Peyer's patch (tissue), 4 donors: ENCODE results near the gene RPL41. TPM values are rescaled to one million over a fixed set of nuclear protein-coding genes. Genes with fewer than 3 reads are reported as not detected.

Source experiments
- DNase-seq, 3 donors: peaks; one replicate each; pipeline ENCODE4 v3.0.0-alpha.2; 2017 to 2019
- H3K27ac ChIP-seq, 4 donors: fragments of 200-600 bp; sonication (generic); one replicate each; pipeline ENCODE4 v1.5.1; 2016 to 2019
- H3K27me3 ChIP-seq, 2 donors: fragments of 200-600 bp; sonication (generic); one replicate each; pipeline ENCODE4 v1.5.1; 2019
- H3K36me3 ChIP-seq, 3 donors: fragments of 200-600 bp; sonication (generic); one replicate each; pipeline ENCODE4 v1.5.1; 2016 to 2019
- H3K4me1 ChIP-seq, 4 donors: fragments of 200-600 bp; sonication (generic); one replicate each; pipeline ENCODE4 v1.5.1; 2016 to 2019
- H3K4me3 ChIP-seq, 4 donors: fragments of 200-600 bp; sonication (generic); 1 replicate in 3 of 4; 2 replicates in 1 of 4; pipeline ENCODE4 v1.5.1; 2016 to 2019; ENCODE audit warnings: mild to moderate bottlenecking in 1 of 4
- H3K9me3 ChIP-seq, 4 donors: fragments of 200-600 bp; sonication (generic); one replicate each; pipeline ENCODE4 v1.5.1; 2016 to 2019; ENCODE audit warnings: mild to moderate bottlenecking in 1 of 4
- POLR2A ChIP-seq, 2 donors: fragments of 450-650 bp; IDR thresholded peaks; one replicate each; pipeline ENCODE4 v1.5.1; 2017; ENCODE audit warnings: antibody characterized with exemption in 2 of 2, mild to moderate bottlenecking in 2 of 2, moderate library complexity in 2 of 2
- total RNA-seq, 4 donors: library from RNA; depleted of rRNA; stranded (reverse); fragments of >200 nt; gene quantifications; one replicate each; pipeline ENCODE4 v1.1.0, GENCODE V29; 2016
- TF ChIP-seq, protein P1 (sequence below), 6 experiments: fragments of 450-650 bp in 4 of 6; fragments of 200-600 bp in 2 of 6; sonication (generic) in 1 of 6; IDR thresholded peaks; one replicate each; pipeline ENCODE4 v1.5.1; 2017 to 2019; ENCODE audit warnings: antibody characterized with exemption in 6 of 6, mild to moderate bottlenecking in 3 of 6, moderate library complexity in 1 of 6

RPL41 gene
- total RNA-seq, 4 donors from 2014 or later, result 1,852 to 2,996 (median 2,194) TPM

GRCh38 chr12:56078931-56079722 is 37.3 kb upstream of the RPL41 start:
- Histone ChIP-seq H3K4me1 (peaks cover 0 to 18% (median 3%) of the 10 kb centered on the region in 4 donors), H3K4me3 (peak overlapping the region; percentile 45 to 94 (median 64)), H3K27ac (peak overlapping the region; percentile 50 to 99 (median 94)), H3K27me3 (no peaks in the 10 kb centered on the region), H3K9me3 (no peaks in the 10 kb centered on the region), H3K36me3 (peaks cover 0 to 8% (median 0%) of the 10 kb centered on the region in 3 donors)
- peak; percentile 54 to 57 for TF ChIP-seq POLR2A (IDR thresholded peaks at IDR 0.05)
- TF ChIP-seq, protein P1, sequence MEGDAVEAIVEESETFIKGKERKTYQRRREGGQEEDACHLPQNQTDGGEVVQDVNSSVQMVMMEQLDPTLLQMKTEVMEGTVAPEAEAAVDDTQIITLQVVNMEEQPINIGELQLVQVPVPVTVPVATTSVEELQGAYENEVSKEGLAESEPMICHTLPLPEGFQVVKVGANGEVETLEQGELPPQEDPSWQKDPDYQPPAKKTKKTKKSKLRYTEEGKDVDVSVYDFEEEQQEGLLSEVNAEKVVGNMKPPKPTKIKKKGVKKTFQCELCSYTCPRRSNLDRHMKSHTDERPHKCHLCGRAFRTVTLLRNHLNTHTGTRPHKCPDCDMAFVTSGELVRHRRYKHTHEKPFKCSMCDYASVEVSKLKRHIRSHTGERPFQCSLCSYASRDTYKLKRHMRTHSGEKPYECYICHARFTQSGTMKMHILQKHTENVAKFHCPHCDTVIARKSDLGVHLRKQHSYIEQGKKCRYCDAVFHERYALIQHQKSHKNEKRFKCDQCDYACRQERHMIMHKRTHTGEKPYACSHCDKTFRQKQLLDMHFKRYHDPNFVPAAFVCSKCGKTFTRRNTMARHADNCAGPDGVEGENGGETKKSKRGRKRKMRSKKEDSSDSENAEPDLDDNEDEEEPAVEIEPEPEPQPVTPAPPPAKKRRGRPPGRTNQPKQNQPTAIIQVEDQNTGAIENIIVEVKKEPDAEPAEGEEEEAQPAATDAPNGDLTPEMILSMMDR (IDR thresholded peaks at IDR 0.05), result peak; percentile 19 to 88 (median 68)
- peak; percentile 53 to 95 (median 94) for DNase-seq

DNA sequence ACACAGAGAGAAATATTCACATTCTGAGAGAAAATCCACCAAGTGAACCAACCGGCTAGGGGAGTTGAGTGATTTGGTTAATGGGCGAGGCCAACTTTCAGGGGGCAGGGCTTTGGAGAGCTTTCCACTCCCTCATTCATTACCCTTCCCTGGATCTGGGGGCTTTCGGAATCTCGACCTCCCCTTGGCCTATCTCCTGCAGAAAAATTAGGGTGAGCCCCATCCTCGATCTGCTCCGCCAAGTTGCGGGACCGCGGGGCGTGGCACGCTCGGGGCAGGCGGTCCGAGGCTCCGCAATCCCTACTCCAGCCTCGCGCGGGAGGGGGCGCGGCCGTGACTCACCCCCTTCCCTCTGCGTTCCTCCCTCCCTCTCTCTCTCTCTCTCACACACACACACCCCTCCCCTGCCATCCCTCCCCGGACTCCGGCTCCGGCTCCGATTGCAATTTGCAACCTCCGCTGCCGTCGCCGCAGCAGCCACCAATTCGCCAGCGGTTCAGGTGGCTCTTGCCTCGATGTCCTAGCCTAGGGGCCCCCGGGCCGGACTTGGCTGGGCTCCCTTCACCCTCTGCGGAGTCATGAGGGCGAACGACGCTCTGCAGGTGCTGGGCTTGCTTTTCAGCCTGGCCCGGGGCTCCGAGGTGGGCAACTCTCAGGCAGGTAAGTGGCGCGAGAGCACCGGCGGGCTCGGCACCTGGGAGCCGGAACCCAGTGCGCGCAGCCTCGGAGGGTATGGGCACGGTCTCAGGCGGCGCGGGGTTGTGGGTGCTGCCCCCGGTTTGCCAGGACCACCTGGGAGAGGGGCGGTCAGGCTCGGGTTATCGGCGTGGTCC is 36.5 kb upstream of the RPL41 start, which contains the start of gene ERBB3:
Gene ERBB3 (plus strand): TSS at position 443 of the 833 bp plus-strand sequence. CDS start 136 bp downstream, at position 579.
- Histone ChIP-seq H3K27me3 (no peaks in the 10 kb centered on the region), H3K36me3 (peaks cover 0 to 16% (median 0%) of the 10 kb centered on the region in 3 donors), H3K4me1 (peaks cover 0 to 24% (median 3%) of the 10 kb centered on the region in 4 donors), H3K27ac (peak within 1 kb of the TSS; percentile 50 to 99 (median 94)), H3K9me3 (no peaks in the 10 kb centered on the region), H3K4me3 (peak within 1 kb of the TSS; percentile 45 to 94 (median 64))
- TF ChIP-seq, protein P1 (IDR thresholded peaks at IDR 0.05), result peak in 3 of 6 experiments; percentile 40 to 54 (median 42)
- TF ChIP-seq POLR2A (IDR thresholded peaks at IDR 0.05), result peak; percentile 96
- peak; percentile 24 to 94 (median 90) for DNase-seq

GRCh38 chr12:56080556-56081138 is 35.8 kb upstream of the RPL41 start:
- TF ChIP-seq POLR2A (IDR thresholded peaks at IDR 0.05), result peak; percentile 90 to 95
- TF ChIP-seq, protein P1 (IDR thresholded peaks at IDR 0.05), result peak in 1 of 6 experiments; percentile 17
- peak overlapping the region; percentile 45 to 94 (median 64) for H3K4me3 ChIP-seq
- peak overlapping the region; percentile 43 to 99 (median 94) for H3K27ac ChIP-seq
- H3K27me3 ChIP-seq, result no peaks in the 10 kb centered on the region
- peaks cover 0 to 22% (median 0%) of the 10 kb centered on the region in 3 donors for H3K36me3 ChIP-seq
- H3K9me3 ChIP-seq, result no peaks in the 10 kb centered on the region
- H3K4me1 ChIP-seq, result peaks cover 0 to 29% (median 3%) of the 10 kb centered on the region in 4 donors
- DNase-seq, result peak in 2 of 3 donors; percentile 84 to 86

- Histone ChIP-seq H3K27me3 (no peaks in the 10 kb centered on the region), H3K4me1 (peaks cover 0 to 36% (median 3%) of the 10 kb centered on the region in 4 donors), H3K9me3 (no peaks in the 10 kb centered on the region), H3K36me3 (peaks cover 0 to 29% (median 0%) of the 10 kb centered on the region in 3 donors), H3K4me3 (peak overlapping the region in 3 of 4 donors; percentile 46 to 94 (median 83)), H3K27ac (peak overlapping the region in 3 of 4 donors; percentile 90 to 99 (median 97))
- DNase-seq, result peak in 2 of 3 donors; percentile 82 to 87
- TF ChIP-seq, protein P1 (IDR thresholded peaks at IDR 0.05), result no peak
- TF ChIP-seq POLR2A (IDR thresholded peaks at IDR 0.05), result peak; percentile 85 to 94
These were observed 34.8 kb upstream of the RPL41 start for GRCh38 chr12:56081393-56082347.
